Natural killer cell (primary cell): ENCODE data around the gene SWSAP1. TPM values are rescaled to one million over a fixed set of nuclear protein-coding genes. Genes with fewer than 3 reads are reported as not detected.
A peak's percentile ranks its signal among the peaks of the same experiment; 100 is the strongest.

Experiments
- ATAC-seq, 3 donors: fragments of 150-1000 bp in 2 of 3; fragments of 200-7000 bp in 1 of 3; cut with Tn5 transposase; 1 replicate in 1 of 3; 2 replicates in 2 of 3; pipeline ENCODE4 v1.10.0; 2021; ENCODE audit warnings: mild to moderate bottlenecking in 2 of 3, moderate library complexity in 2 of 3
- DNase-seq, 2 donors: peaks; one replicate each; pipeline versions ENCODE4 v3.0.0 to v3.0.0-alpha.2; 2013 to 2021; ENCODE audit warnings: mixed read lengths in 1 of 2
- H3K27ac ChIP-seq: one replicate; pipeline ENCODE4 v1.5.1; 2013; ENCODE audit warnings: mild to moderate bottlenecking, low read length
- H3K27me3 ChIP-seq: one replicate; pipeline ENCODE4 v1.6.1; 2013; ENCODE audit warnings: low read length; ENCODE audit not compliant: control insufficient read depth, insufficient read depth
- H3K36me3 ChIP-seq: one replicate; pipeline ENCODE4 v1.6.1; 2013; ENCODE audit warnings: low read length; ENCODE audit not compliant: control insufficient read depth, insufficient read depth
- H3K4me1 ChIP-seq: one replicate; pipeline ENCODE4 v1.6.1; 2013; ENCODE audit warnings: low read length; ENCODE audit not compliant: control insufficient read depth, insufficient read depth
- H3K4me3 ChIP-seq: one replicate; pipeline ENCODE4 v1.5.1; 2013; ENCODE audit warnings: low read length
- H3K9me3 ChIP-seq: one replicate; pipeline ENCODE4 v1.6.1; 2013; ENCODE audit warnings: low read length; ENCODE audit not compliant: control insufficient read depth, insufficient read depth
- H3K27ac Mint-ChIP-seq, 2 donors: one replicate each; pipeline ENCODE4 v1.8.0; 2022; ENCODE audit warnings: mild to moderate bottlenecking in 2 of 2, mixed read lengths in 2 of 2, moderate library complexity in 1 of 2
- H3K27me3 Mint-ChIP-seq, 2 donors: one replicate each; pipeline ENCODE4 v1.8.0; 2022; ENCODE audit warnings: low read depth in 2 of 2, mixed read lengths in 2 of 2
- H3K36me3 Mint-ChIP-seq: one replicate; pipeline ENCODE4 v1.8.0; 2022; ENCODE audit warnings: mixed read lengths
- H3K4me1 Mint-ChIP-seq, 2 donors: one replicate each; pipeline ENCODE4 v1.8.0; 2022; ENCODE audit warnings: mixed read lengths in 2 of 2
- H3K4me3 Mint-ChIP-seq: one replicate; pipeline ENCODE4 v1.8.0; 2022; ENCODE audit warnings: mild to moderate bottlenecking, moderate library complexity, mixed read lengths
- H3K9me3 Mint-ChIP-seq, 2 donors: one replicate each; pipeline ENCODE4 v1.8.0; 2022; ENCODE audit warnings: mixed read lengths in 2 of 2
- WGBS: methylation state at CpG from one replicate; pipeline ENCODE4 v1.1.7; 2013; ENCODE audit warnings: missing lambda C conversion rate; ENCODE audit not compliant: insufficient coverage; 5-methylcytosine and 5-hydroxymethylcytosine counted together
- intact Hi-C: fragments of 100-400 bp; cut with micrococcal nuclease; formaldehyde crosslinking; loops from one replicate; pipeline ENCODE4 v1.14.2; 2022
- total RNA-seq, 4 donors: library from RNA; stranded (reverse); fragments of 120-200 nt in 1 of 4; gene quantifications; one replicate each; pipeline versions ENCODE4 v1.2.3 to v1.2.4, GENCODE V29; 2013 to 2022
- TF ChIP-seq, protein P1 (sequence below): fragments of 200-600 bp; IDR thresholded peaks from one replicate; pipeline ENCODE4 v1.8.0; 2022; ENCODE audit warnings: antibody characterized with exemption

Gene SWSAP1
- total RNA-seq, 3 donors from 2014 or later (not counting 1 experiment from before 2014, with no cell fraction given) = 2.1 to 2.9 (median 2.8) TPM

DNA sequence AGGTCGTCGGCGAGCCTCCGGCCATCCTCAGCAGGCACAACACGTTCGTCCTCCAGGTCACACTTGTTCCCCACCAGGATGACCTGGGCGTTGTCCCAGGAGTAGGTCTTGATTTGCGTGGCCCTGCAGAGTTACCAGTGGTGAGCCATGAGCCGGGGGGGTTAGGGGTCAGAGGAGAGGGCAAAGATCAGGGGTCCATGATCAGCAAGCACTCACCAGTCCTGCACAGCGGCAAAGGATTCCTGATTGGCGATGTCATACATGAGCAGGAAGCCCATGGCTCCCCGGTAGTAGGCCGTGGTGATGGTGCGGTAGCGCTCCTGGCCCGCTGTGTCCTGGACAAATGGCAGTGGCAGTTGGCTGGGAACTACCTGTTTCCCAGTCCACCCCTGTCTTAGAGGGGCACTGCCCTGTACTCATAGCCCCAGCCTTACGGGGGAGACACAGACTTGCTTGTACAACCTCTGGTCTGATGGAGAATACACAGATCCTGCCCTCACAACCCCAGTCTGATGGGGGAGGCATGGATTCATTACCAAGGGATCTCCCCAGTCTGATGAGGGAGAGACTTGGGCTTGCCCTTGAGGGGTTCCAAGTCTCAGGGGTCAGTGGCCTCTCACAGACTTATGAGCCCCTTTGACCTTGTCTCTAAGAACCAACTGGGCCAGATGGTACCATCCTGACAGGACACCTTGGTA lies 38.9 kb upstream of the SWSAP1 start:
- Histone ChIP-seq H3K27ac (no peak overlapping the region), H3K36me3 (no peaks in the 10 kb centered on the region), H3K9me3 (no peaks in the 10 kb centered on the region), H3K4me1 (peaks cover 33% of the 10 kb centered on the region), H3K27me3 (no peaks in the 10 kb centered on the region), H3K4me3 (no peak overlapping the region)
- 97% methylated on average over 17 of the region's 17 CpGs for WGBS
- Mint-ChIP-seq H3K4me1 (peaks cover 18 to 30% of the 10 kb centered on the region in 2 donors), H3K27ac (no peak overlapping the region), H3K27me3 (no peaks in the 10 kb centered on the region), H3K9me3 (no peaks in the 10 kb centered on the region), H3K4me3 (no peak overlapping the region), H3K36me3 (no peaks in the 10 kb centered on the region)
- ATAC-seq (no peak), DNase-seq (no peak)
- TF ChIP-seq, protein P1, sequence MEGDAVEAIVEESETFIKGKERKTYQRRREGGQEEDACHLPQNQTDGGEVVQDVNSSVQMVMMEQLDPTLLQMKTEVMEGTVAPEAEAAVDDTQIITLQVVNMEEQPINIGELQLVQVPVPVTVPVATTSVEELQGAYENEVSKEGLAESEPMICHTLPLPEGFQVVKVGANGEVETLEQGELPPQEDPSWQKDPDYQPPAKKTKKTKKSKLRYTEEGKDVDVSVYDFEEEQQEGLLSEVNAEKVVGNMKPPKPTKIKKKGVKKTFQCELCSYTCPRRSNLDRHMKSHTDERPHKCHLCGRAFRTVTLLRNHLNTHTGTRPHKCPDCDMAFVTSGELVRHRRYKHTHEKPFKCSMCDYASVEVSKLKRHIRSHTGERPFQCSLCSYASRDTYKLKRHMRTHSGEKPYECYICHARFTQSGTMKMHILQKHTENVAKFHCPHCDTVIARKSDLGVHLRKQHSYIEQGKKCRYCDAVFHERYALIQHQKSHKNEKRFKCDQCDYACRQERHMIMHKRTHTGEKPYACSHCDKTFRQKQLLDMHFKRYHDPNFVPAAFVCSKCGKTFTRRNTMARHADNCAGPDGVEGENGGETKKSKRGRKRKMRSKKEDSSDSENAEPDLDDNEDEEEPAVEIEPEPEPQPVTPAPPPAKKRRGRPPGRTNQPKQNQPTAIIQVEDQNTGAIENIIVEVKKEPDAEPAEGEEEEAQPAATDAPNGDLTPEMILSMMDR = no peak
- intact Hi-C loops = no loop called here

DNA sequence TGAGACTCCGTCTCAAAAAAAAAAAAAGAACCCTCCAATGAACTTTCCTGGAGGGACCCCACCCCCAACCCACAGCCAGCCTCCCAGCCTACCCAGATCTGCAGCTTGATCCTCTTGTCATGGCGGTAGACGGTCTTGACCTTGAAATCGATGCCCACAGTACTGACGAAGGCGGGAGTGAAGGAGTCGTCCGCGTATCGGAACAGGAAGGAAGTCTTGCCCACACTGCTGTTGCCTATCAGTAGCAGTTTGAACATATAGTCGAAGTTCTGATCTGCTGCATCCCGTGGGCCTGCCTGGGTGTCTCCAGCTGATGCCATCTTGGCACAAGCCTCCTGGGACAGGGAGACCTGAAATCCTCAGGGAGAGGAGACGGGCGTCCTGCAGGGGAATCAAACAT lies 37.4 kb upstream of the SWSAP1 start:
- Histone ChIP-seq H3K27ac (no peak overlapping the region), H3K9me3 (no peaks in the 10 kb centered on the region), H3K4me3 (no peak overlapping the region), H3K36me3 (no peaks in the 10 kb centered on the region), H3K27me3 (no peaks in the 10 kb centered on the region), H3K4me1 (peaks cover 33% of the 10 kb centered on the region)
- DNase-seq (peak in 1 of 2 donors; percentile 29), ATAC-seq (peak; percentile 17 to 69 (median 61))
- intact Hi-C loops = no loop called here
- TF ChIP-seq, protein P1 = no peak
- Mint-ChIP-seq H3K27ac (peak overlapping the region; percentile 53 to 56), H3K4me3 (peak overlapping the region; percentile 62), H3K4me1 (peaks cover 18 to 30% of the 10 kb centered on the region in 2 donors), H3K27me3 (no peaks in the 10 kb centered on the region), H3K36me3 (no peaks in the 10 kb centered on the region), H3K9me3 (no peaks in the 10 kb centered on the region)
- WGBS = 23% methylated on average over 14 of the region's 14 CpGs

DNA sequence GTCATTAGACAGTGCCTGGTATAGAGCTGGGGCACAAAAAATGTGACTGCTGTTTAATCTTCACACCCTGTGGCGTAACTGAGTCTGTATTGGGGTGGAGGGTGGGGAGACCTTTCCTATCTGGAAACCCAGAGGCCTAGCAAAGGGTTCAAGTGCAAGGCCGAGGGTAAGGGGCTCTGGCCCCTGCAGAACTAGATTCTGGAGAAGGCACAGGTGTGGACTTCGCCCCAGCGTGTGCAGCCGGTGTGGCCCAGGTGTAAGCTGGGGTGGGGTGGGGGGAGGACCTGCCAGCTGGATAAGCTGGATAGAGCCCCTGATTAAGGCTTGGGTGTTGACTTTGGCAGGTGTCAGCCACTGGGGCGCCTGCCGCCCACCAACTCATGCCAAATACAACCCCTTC lies 36.3 kb upstream of the SWSAP1 start:
- intact Hi-C loops = no loop called here
- Mint-ChIP-seq H3K36me3 (no peaks in the 10 kb centered on the region), H3K4me3 (peak overlapping the region; percentile 62), H3K4me1 (peaks cover 18 to 30% of the 10 kb centered on the region in 2 donors), H3K9me3 (no peaks in the 10 kb centered on the region), H3K27ac (peak overlapping the region; percentile 56 to 81), H3K27me3 (no peaks in the 10 kb centered on the region)
- Histone ChIP-seq H3K4me3 (no peak overlapping the region), H3K4me1 (peaks cover 33% of the 10 kb centered on the region), H3K27me3 (no peaks in the 10 kb centered on the region), H3K9me3 (no peaks in the 10 kb centered on the region), H3K27ac (no peak overlapping the region), H3K36me3 (no peaks in the 10 kb centered on the region)
- ATAC-seq (no peak), DNase-seq (no peak)
- TF ChIP-seq, protein P1 = no peak
- WGBS = 97% methylated on average over 7 of the region's 7 CpGs
